HepG2 (cell line): ENCODE measurements around the gene NRAP. TPM values are rescaled to one million over a fixed set of nuclear protein-coding genes. Genes with fewer than 3 reads are reported as not detected.

Experiments used
- HNF4A ChIP-seq: sonication (generic); formaldehyde crosslinking; IDR thresholded peaks from 2 replicates; pipeline ENCODE4 v1.4.0; 2020; ENCODE audit warnings: missing genetic modification reagents
- HOXA7 ChIP-seq: sonication (generic); formaldehyde crosslinking; IDR thresholded peaks from 2 replicates; pipeline ENCODE4 v1.8.1; 2022; ENCODE audit warnings: mild to moderate bottlenecking, missing genetic modification reagents, moderate library complexity
- PAF1 ChIP-seq: IDR thresholded peaks from 2 replicates; pipeline ENCODE4 v1.6.1; 2016; ENCODE audit warnings: missing genetic modification reagents, missing compliant biosample characterization
- ZEB1 ChIP-seq: IDR thresholded peaks from 2 replicates; pipeline ENCODE4 v1.6.1; 2012; ENCODE audit warnings: mild to moderate bottlenecking, low read depth, inconsistent platforms; ENCODE audit not compliant: insufficient replicate concordance
- ZNF10 ChIP-seq: sonication (generic); formaldehyde crosslinking; IDR thresholded peaks from 2 replicates; pipeline ENCODE4 v1.4.0; 2020; ENCODE audit warnings: mild to moderate bottlenecking, low read depth, missing genetic modification reagents, borderline replicate concordance
- ZNF225 ChIP-seq: sonication (generic); formaldehyde crosslinking; IDR thresholded peaks from 2 replicates; pipeline ENCODE4 v1.4.0; 2020; ENCODE audit warnings: mild to moderate bottlenecking, missing genetic modification reagents
- ZNF33A ChIP-seq: sonication (generic); formaldehyde crosslinking; IDR thresholded peaks from 2 replicates; pipeline ENCODE4 v1.5.1; 2020; ENCODE audit warnings: missing genetic modification reagents, mild to moderate bottlenecking, moderate library complexity, borderline replicate concordance
- ZNF713 ChIP-seq: sonication (generic); formaldehyde crosslinking; IDR thresholded peaks from 2 replicates; pipeline ENCODE4 v1.4.0; 2020; ENCODE audit warnings: mild to moderate bottlenecking, missing genetic modification reagents
- ZNF878 ChIP-seq: sonication (generic); formaldehyde crosslinking; IDR thresholded peaks from 2 replicates; pipeline ENCODE4 v1.8.1; 2023; ENCODE audit warnings: mild to moderate bottlenecking, missing genetic modification reagents, moderate library complexity
- ZNF891 ChIP-seq: sonication (generic); formaldehyde crosslinking; IDR thresholded peaks from 2 replicates; pipeline ENCODE4 v1.5.0; 2020; ENCODE audit warnings: mild to moderate bottlenecking, missing genetic modification reagents
- polyA plus RNA-seq, 8 experiments: library from polyadenylated mRNA; depleted of rRNA in 3 of 8; stranded (reverse) in 7 of 8; unstranded in 1 of 8; fragments of >200 nt; fragmentation: Illumina TruSeq in 4 of 8; extraction: Trizol in 4 of 8; gene quantifications; 2 replicates each; pipeline versions ENCODE4 v1.2.1 to v1.2.3, GENCODE V29; 2011 to 2016; ENCODE audit warnings: low read depth in 4 of 8, missing spikeins in 1 of 8, mixed read lengths in 1 of 8; ENCODE audit not compliant: insufficient read depth in 1 of 8
- total RNA-seq, 5 experiments: library from RNA; depleted of rRNA; stranded (reverse); fragments of >200 nt; fragmentation: Illumina TruSeq; extraction: Trizol; gene quantifications; 2 replicates each; pipeline ENCODE4 v1.2.3, GENCODE V29; 2016; ENCODE audit warnings: low read depth in 1 of 5
- TF ChIP-seq, protein P1 (sequence below): sonication (generic); formaldehyde crosslinking; IDR thresholded peaks from 2 replicates; pipeline ENCODE4 v1.9.0; 2021; ENCODE audit warnings: mild to moderate bottlenecking, missing genetic modification reagents
- TF ChIP-seq, protein P2 (sequence below): sonication (generic); formaldehyde crosslinking; IDR thresholded peaks from 2 replicates; pipeline ENCODE4 v1.8.0; 2022; ENCODE audit warnings: missing genetic modification reagents, mild to moderate bottlenecking, moderate library complexity, borderline replicate concordance
- TF ChIP-seq, protein P3 (sequence below): sonication (generic); formaldehyde crosslinking; conservative IDR thresholded peaks from 2 replicates; pipeline ENCODE4 v1.8.1; 2023; ENCODE audit warnings: missing genetic modification reagents
- TF ChIP-seq, protein P4 (sequence below): sonication (generic); formaldehyde crosslinking; IDR thresholded peaks from 2 replicates; pipeline ENCODE4 v1.8.0; 2022; ENCODE audit warnings: mild to moderate bottlenecking, missing genetic modification reagents, moderate library complexity

NRAP gene
- total and polyA plus RNA-seq, 2 of the 13 experiments (the other 11 are each of a cell fraction or from before 2014, with no cell fraction given): not detected

DNA sequence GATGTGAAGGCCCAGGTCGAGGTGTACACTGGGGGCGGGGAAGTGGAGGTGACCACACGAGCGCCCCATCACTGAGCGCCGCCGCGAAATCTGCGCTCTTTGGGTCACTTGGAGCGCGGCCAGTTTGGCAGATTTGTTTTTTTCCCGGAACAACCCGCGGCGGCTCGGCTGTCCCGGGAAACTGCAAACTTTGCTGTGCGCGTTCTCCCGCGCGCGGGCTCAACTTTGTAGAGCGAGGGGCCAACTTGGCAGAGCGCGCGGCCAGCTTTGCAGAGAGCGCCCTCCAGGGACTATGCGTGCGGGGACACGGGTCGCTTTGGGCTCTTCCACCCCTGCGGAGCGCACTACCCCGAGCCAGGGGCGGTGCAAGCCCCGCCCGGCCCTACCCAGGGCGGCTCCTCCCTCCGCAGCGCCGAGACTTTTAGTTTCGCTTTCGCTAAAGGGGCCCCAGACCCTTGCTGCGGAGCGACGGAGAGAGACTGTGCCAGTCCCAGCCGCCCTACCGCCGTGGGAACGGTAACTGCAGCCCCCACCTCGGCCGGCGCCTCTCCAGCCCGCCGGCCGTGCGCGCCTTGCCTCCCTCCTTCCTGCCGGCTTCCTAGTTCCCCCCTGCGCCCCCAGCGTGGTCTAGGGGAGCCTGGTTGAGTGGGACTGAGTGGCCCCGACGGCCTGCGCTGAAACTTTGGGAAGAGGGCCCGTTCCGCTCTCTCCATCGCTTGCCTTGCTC is 15.8 kb upstream of the NRAP start, which contains the start of gene CASP7 (continued):
- TF ChIP-seq, protein P1, sequence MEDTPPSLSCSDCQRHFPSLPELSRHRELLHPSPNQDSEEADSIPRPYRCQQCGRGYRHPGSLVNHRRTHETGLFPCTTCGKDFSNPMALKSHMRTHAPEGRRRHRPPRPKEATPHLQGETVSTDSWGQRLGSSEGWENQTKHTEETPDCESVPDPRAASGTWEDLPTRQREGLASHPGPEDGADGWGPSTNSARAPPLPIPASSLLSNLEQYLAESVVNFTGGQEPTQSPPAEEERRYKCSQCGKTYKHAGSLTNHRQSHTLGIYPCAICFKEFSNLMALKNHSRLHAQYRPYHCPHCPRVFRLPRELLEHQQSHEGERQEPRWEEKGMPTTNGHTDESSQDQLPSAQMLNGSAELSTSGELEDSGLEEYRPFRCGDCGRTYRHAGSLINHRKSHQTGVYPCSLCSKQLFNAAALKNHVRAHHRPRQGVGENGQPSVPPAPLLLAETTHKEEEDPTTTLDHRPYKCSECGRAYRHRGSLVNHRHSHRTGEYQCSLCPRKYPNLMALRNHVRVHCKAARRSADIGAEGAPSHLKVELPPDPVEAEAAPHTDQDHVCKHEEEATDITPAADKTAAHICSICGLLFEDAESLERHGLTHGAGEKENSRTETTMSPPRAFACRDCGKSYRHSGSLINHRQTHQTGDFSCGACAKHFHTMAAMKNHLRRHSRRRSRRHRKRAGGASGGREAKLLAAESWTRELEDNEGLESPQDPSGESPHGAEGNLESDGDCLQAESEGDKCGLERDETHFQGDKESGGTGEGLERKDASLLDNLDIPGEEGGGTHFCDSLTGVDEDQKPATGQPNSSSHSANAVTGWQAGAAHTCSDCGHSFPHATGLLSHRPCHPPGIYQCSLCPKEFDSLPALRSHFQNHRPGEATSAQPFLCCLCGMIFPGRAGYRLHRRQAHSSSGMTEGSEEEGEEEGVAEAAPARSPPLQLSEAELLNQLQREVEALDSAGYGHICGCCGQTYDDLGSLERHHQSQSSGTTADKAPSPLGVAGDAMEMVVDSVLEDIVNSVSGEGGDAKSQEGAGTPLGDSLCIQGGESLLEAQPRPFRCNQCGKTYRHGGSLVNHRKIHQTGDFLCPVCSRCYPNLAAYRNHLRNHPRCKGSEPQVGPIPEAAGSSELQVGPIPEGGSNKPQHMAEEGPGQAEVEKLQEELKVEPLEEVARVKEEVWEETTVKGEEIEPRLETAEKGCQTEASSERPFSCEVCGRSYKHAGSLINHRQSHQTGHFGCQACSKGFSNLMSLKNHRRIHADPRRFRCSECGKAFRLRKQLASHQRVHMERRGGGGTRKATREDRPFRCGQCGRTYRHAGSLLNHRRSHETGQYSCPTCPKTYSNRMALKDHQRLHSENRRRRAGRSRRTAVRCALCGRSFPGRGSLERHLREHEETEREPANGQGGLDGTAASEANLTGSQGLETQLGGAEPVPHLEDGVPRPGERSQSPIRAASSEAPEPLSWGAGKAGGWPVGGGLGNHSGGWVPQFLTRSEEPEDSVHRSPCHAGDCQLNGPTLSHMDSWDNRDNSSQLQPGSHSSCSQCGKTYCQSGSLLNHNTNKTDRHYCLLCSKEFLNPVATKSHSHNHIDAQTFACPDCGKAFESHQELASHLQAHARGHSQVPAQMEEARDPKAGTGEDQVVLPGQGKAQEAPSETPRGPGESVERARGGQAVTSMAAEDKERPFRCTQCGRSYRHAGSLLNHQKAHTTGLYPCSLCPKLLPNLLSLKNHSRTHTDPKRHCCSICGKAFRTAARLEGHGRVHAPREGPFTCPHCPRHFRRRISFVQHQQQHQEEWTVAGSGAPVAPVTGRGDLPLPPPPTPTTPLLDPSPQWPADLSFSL (CRISPR knock-in tag): no peak
- TF ChIP-seq ZNF10 (CRISPR knock-in tag): no peak
- TF ChIP-seq HOXA7 (CRISPR knock-in tag): no peak
- TF ChIP-seq ZNF891 (CRISPR knock-in tag): no peak
- TF ChIP-seq ZNF225 (CRISPR knock-in tag): no peak
- TF ChIP-seq ZNF713: no peak
- TF ChIP-seq PAF1 (CRISPR knock-in tag): no peak
- TF ChIP-seq ZEB1: no peak
- TF ChIP-seq, protein P2, sequence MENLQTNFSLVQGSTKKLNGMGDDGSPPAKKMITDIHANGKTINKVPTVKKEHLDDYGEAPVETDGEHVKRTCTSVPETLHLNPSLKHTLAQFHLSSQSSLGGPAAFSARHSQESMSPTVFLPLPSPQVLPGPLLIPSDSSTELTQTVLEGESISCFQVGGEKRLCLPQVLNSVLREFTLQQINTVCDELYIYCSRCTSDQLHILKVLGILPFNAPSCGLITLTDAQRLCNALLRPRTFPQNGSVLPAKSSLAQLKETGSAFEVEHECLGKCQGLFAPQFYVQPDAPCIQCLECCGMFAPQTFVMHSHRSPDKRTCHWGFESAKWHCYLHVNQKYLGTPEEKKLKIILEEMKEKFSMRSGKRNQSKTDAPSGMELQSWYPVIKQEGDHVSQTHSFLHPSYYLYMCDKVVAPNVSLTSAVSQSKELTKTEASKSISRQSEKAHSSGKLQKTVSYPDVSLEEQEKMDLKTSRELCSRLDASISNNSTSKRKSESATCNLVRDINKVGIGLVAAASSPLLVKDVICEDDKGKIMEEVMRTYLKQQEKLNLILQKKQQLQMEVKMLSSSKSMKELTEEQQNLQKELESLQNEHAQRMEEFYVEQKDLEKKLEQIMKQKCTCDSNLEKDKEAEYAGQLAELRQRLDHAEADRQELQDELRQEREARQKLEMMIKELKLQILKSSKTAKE (CRISPR knock-in tag): no peak
- TF ChIP-seq, protein P3, sequence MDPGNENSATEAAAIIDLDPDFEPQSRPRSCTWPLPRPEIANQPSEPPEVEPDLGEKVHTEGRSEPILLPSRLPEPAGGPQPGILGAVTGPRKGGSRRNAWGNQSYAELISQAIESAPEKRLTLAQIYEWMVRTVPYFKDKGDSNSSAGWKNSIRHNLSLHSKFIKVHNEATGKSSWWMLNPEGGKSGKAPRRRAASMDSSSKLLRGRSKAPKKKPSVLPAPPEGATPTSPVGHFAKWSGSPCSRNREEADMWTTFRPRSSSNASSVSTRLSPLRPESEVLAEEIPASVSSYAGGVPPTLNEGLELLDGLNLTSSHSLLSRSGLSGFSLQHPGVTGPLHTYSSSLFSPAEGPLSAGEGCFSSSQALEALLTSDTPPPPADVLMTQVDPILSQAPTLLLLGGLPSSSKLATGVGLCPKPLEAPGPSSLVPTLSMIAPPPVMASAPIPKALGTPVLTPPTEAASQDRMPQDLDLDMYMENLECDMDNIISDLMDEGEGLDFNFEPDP (CRISPR knock-in tag): no peak
- no peak for TF ChIP-seq ZNF878 (CRISPR knock-in tag)
- TF ChIP-seq ZNF33A (CRISPR knock-in tag): no peak
- TF ChIP-seq, protein P4, sequence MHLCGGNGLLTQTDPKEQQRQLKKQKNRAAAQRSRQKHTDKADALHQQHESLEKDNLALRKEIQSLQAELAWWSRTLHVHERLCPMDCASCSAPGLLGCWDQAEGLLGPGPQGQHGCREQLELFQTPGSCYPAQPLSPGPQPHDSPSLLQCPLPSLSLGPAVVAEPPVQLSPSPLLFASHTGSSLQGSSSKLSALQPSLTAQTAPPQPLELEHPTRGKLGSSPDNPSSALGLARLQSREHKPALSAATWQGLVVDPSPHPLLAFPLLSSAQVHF (CRISPR knock-in tag): no peak
- no peak for TF ChIP-seq HNF4A (CRISPR knock-in tag)
